ENCODE data around the gene SYNPO2. TPM values are rescaled to one million over a fixed set of nuclear protein-coding genes. Genes with fewer than 3 reads are reported as not detected.

Gene SYNPO2, protein sequence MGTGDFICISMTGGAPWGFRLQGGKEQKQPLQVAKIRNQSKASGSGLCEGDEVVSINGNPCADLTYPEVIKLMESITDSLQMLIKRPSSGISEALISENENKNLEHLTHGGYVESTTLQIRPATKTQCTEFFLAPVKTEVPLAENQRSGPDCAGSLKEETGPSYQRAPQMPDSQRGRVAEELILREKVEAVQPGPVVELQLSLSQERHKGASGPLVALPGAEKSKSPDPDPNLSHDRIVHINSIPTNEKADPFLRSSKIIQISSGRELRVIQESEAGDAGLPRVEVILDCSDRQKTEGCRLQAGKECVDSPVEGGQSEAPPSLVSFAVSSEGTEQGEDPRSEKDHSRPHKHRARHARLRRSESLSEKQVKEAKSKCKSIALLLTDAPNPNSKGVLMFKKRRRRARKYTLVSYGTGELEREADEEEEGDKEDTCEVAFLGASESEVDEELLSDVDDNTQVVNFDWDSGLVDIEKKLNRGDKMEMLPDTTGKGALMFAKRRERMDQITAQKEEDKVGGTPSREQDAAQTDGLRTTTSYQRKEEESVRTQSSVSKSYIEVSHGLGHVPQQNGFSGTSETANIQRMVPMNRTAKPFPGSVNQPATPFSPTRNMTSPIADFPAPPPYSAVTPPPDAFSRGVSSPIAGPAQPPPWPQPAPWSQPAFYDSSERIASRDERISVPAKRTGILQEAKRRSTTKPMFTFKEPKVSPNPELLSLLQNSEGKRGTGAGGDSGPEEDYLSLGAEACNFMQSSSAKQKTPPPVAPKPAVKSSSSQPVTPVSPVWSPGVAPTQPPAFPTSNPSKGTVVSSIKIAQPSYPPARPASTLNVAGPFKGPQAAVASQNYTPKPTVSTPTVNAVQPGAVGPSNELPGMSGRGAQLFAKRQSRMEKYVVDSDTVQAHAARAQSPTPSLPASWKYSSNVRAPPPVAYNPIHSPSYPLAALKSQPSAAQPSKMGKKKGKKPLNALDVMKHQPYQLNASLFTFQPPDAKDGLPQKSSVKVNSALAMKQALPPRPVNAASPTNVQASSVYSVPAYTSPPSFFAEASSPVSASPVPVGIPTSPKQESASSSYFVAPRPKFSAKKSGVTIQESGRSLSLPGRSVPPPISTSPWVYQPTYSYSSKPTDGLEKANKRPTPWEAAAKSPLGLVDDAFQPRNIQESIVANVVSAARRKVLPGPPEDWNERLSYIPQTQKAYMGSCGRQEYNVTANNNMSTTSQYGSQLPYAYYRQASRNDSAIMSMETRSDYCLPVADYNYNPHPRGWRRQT
- total RNA-seq (under 1 TPM; 0.22 to 0.41 TPM), total RNA-seq (0.14 to 9.0 (median 1.8) reads per million in 172 experiments)
- polyA plus RNA-seq (2013, experiment 1 of 2), result 0.57 TPM
- polyA plus RNA-seq (2013, experiment 2 of 2), result 3.0 TPM

DNA sequence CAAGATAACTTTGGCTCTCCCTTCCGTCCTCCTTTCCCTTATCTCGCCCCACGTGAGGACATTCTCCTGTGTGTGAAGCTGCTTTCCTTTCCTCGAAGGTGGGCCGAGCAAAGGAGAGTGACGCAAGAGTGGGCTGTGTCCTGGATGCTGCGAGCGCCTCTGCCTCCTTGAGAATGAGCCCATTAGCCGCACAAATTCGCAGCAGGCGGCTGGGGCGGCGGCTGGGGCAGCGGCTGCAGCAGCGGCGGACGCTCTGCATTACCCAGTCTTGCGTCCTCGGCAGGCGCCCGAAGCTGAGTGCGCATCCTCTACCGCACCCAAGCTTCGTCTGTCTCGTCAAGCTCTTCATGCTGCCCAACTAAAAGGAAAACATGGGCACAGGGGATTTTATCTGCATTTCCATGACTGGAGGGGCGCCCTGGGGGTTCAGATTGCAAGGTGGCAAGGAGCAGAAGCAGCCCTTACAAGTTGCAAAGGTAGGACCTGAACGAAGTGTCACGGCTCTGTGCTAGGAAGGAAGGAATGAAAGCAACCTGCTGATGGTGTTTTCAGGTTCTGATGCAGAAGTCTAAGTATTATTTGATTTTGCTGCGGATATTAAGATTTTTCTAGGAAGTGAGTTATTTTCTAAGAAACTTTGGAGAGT is at the start of gene SYNPO2:
SYNPO2 (plus strand) TSS at position 189 of the 646 bp plus-strand sequence; CDS start at position 372, 183 bp downstream.
- Mint-ChIP-seq H3K9me3 (no peaks in the 10 kb centered on the region), H3K36me3 (ENCODE audit: low read depth) (no peaks in the 10 kb centered on the region), H3K4me3 (peak within 1 kb of the TSS; percentile 42), H3K27me3 (peaks cover 43% of the 10 kb centered on the region), H3K27ac (no peak within 1 kb of the TSS), H3K4me1 (ENCODE audit: low read depth) (peaks cover 19% of the 10 kb centered on the region)
- Histone ChIP-seq H3K36me3 (ENCODE audit: insufficient read depth, low read length) (no peaks in the 10 kb centered on the region), H3K27me3 (ENCODE audit: control insufficient read depth in 1 of 2, insufficient read depth in 2 of 2, low read length in 2 of 2) (peaks cover 13 to 27% of the 10 kb centered on the region in 2 experiments), H3K4me3 (ENCODE audit: low read length) (peak within 1 kb of the TSS; percentile 35), H3K9me3 (ENCODE audit: control insufficient read depth in 1 of 2, insufficient read depth in 1 of 2, low read length in 2 of 2) (no peaks in the 10 kb centered on the region), H3K4me1 (ENCODE audit: insufficient read depth, low read length) (peaks cover 10% of the 10 kb centered on the region), H3K27ac (ENCODE audit: low read depth in 1 of 2, low read length in 2 of 2) (no peak within 1 kb of the TSS)
- DNase-seq (peak in 8 of 14 experiments; percentile 2 to 39 (median 16)), ATAC-seq (ENCODE audit: poor library complexity) (no peak)
- ChIA-PET POLR2A (interaction anchor here (1.2 kb wide), 1 partner anchor 117 kb away, joined by 3 read pairs; no protein-coding TSS in a partner anchor), CTCF (no interaction called here)
- TF ChIP-seq, protein P1, sequence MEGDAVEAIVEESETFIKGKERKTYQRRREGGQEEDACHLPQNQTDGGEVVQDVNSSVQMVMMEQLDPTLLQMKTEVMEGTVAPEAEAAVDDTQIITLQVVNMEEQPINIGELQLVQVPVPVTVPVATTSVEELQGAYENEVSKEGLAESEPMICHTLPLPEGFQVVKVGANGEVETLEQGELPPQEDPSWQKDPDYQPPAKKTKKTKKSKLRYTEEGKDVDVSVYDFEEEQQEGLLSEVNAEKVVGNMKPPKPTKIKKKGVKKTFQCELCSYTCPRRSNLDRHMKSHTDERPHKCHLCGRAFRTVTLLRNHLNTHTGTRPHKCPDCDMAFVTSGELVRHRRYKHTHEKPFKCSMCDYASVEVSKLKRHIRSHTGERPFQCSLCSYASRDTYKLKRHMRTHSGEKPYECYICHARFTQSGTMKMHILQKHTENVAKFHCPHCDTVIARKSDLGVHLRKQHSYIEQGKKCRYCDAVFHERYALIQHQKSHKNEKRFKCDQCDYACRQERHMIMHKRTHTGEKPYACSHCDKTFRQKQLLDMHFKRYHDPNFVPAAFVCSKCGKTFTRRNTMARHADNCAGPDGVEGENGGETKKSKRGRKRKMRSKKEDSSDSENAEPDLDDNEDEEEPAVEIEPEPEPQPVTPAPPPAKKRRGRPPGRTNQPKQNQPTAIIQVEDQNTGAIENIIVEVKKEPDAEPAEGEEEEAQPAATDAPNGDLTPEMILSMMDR (IDR thresholded peaks at IDR 0.05), result no peak
- intact Hi-C loops (cut with DNase I, micrococcal nuclease), result no loop called here

DNA sequence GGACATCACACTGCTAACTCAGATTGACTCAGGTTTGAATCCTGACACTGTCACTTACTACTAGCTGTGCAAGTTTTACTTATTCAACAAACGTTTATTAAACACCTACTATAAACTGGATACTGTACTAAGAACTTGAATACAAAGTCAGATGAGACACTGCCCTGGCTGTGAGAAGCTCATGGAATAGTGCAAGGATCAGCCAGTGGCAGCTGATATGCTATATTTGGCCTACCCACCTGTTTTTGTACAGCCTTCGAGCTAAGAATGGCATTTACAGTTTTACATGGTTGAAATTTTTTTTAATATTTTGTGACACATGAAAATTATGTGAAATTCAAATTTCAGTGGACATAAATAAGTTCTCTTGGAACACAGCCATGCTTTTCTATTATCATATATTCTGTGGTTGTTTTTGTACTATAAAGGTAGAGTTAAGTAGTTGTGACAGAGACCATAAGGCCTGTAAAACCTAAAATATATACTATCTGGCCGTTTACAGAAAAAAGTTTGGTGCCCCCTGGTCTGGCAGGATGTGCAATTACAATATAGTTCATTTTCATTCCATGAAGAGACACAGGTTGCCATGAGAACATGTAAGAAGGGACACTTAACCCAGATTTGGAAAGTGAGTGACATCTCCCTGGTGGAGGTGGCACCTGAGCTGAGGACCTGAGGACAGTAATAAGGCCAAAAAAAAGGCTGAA is 49.3 kb upstream of the SYNPO2 start:
- ChIA-PET POLR2A (no interaction called here), CTCF (no interaction called here)
- no peaks in the 10 kb centered on the region for H3K9me3 Mint-ChIP-seq
- no peak for ATAC-seq (ENCODE audit: poor library complexity)
- DNase-seq, result no peak
- TF ChIP-seq, protein P1 (IDR thresholded peaks at IDR 0.05), result no peak
- Histone ChIP-seq H3K4me3 (ENCODE audit: low read length) (no peak overlapping the region), H3K9me3 (ENCODE audit: control insufficient read depth in 1 of 2, insufficient read depth in 1 of 2, low read length in 2 of 2) (no peaks in the 10 kb centered on the region), H3K27me3 (ENCODE audit: control insufficient read depth in 1 of 2, insufficient read depth in 2 of 2, low read length in 2 of 2) (no peaks in the 10 kb centered on the region), H3K4me1 (ENCODE audit: insufficient read depth, low read length) (peaks cover 11% of the 10 kb centered on the region), H3K27ac (ENCODE audit: low read depth in 1 of 2, low read length in 2 of 2) (no peak overlapping the region), H3K36me3 (ENCODE audit: insufficient read depth, low read length) (no peaks in the 10 kb centered on the region)
- peaks cover 13% of the 10 kb centered on the region for H3K36me3 Mint-ChIP-seq (ENCODE audit: low read depth)
- H3K4me1 Mint-ChIP-seq (ENCODE audit: low read depth), result peaks cover 17% of the 10 kb centered on the region
- intact Hi-C loops (cut with DNase I, micrococcal nuclease), result loop anchor here in 1 of 2 experiments (5.0 to 10.0 kb wide), 4 partner anchors 157 to 1223 kb away; partner anchors contain the start of gene USP53
- H3K27me3 Mint-ChIP-seq, result no peaks in the 10 kb centered on the region
- no peak overlapping the region for H3K4me3 Mint-ChIP-seq
- H3K27ac Mint-ChIP-seq, result no peak overlapping the region
